ENCODE results near the gene LRRC2.
"Not testable (repeated sequence)": the region's sequence is repeated elsewhere in the genome, so short reads cannot be mapped to it uniquely, and the experiment has no call there.

The LRRC2 gene

DNA sequence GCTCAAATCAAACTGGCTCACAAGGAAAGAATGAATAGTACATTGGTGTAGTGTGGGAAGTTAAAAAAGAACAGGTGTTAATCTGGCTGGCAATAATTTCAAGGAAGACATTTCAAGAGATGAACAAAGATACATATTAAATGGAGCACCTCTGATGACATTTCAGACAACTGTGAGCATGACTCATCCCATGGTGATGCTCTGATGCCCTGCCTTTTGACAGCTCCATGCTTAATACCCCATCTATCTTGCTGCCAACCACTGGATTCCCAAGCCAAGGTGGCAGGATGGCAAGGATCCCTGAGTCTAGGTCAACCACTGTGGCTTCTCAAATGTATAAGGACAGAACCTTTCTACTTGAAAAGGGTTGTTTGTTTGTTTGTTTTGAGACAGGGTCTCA is 29.3 kb downstream of the LRRC2 start:
- in situ Hi-C loops (cut with MboI; ENCODE audit: low sequenced_read_pairs), result no loop called here

DNA sequence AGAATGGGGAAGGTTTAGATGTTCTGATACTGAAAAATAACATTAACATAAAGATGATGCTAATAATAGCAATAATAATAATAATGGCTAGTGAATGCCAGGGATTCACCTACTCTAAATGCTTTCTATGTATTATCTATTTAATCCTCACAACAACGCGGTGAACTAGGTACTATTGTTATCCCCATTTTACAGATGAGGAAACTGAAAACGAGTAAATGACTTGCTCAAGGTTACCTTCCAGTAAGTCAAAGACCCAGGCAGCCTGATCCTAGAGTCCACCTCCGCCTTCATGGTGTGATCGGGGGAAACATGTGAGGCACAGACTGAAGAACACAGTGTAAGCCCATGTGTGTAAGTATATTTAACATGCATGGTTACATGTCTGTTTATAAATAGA is 30.4 kb downstream of the LRRC2 start:
- in situ Hi-C loops (cut with MboI; ENCODE audit: low sequenced_read_pairs), result no loop called here

DNA sequence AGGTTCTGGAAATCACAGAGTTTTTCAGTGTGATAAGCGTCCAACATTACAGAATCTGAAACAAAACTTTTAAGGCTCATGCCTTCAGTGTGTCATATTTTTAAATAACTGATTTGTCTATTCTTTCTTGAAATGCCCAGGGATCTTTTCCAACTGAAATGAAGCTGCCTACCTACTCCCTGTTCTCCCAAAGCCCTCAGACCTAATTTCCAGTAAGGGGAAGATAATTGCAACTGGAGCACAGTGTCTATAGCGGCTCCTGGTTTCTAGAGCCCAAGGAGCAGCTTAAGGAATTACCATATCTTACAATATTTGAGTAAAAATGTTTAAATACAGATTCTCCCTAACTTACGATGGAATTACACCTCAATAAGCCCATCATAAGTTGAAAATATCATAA is 33.0 kb downstream of the LRRC2 start:
- in situ Hi-C loops (cut with MboI; ENCODE audit: low sequenced_read_pairs), result no loop called here

DNA sequence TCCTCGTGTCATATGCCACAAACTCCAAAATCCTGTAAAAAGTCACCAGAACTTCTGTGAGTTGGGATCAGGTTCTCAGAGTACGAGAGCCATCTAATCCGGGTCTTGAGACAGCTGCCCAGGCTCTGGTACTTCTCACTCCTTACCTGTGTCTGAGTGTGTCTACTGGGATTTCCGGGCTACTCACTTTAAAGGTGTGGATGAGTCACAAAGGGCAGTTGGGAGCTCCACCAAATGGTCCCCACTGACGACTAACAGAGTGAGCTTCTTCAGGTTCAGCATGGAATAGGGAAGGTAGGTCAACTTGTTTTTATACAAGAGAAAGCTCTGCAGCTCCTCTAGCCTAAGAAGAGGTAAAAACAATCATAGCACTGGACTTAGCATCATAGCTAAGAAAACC is 38.9 kb downstream of the LRRC2 start:
- in situ Hi-C loops (cut with MboI; ENCODE audit: low sequenced_read_pairs), result no loop called here

DNA sequence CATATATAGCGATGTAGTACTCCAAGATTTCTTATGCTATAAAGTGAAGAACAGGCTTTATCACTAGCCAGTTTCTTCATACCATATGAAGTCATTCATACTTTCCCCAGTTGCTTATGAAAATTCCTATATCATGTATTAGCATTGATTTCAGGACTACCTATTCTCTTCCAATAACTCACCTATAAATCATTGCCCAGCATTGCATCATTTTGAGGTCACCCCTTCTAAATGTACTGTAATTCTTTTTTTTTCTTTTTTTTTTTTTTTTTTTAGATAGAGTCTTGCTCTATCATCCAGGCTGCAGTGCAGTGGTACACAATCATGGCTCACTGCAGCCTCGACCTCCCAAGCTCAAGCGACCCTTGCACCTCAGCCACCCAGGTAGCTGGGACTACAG is 41.3 kb downstream of the LRRC2 start:
- in situ Hi-C loops (cut with MboI; ENCODE audit: low sequenced_read_pairs), result no loop called here

DNA sequence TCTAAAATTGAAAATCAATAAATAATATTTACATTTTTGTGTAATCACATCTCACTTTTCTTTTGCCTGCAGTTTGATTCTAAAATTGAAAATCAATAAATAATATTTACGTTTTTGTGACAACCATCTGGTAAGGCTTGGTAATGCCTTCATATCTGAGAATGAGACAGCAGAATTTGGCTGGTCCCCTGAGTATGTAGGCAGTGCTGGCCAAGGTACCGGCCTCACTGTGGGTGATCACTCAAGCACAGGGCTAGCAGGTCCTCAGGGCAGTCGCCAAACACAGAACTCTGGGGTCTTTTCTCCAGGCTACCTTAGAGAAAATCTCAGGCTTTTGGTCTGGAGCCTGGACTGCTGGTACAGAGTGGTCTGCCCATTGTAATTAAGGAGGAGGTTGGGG is 42.1 kb downstream of the LRRC2 start:
- in situ Hi-C loops (cut with MboI; ENCODE audit: low sequenced_read_pairs), result no loop called here

DNA sequence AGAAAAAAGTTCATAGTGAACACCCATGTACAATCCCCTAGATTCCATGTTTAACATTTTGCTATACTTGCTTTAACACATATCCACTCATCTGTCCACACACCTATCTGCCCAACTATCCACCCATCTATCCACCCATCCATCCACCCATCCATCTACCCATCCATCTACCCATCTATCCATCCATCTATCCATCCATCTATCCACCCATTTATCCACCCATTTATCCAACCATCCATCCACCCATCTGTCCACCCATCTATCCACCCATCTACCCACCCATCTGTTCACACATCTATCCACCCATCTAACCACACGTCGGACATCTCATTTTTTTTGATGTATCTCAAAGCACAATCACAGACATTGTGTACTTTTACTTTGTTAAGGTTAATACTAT is 42.5 kb downstream of the LRRC2 start:
- in situ Hi-C loops (cut with MboI; ENCODE audit: low sequenced_read_pairs), result no loop called here

DNA sequence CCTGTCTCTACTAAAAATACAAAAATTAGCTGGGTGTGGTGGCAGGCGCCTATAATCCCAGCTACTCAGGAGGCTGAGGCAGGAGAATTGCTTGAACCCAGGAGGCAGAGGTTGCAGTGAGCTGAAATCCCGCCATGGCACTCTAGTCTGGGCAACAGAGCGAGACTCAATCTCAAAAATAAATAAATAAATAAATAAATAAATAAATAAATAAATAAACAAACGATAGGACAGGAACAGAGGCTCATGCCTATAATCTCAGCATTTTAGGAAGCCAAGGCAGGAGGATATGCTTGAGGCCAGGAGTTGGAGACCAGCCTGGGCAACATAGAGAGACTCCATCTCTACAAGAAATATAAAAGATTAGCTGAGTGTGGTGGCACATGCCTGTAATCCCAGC is 43.9 kb downstream of the LRRC2 start:
- in situ Hi-C loops (cut with MboI; ENCODE audit: low sequenced_read_pairs), result not testable (repeated sequence)

DNA sequence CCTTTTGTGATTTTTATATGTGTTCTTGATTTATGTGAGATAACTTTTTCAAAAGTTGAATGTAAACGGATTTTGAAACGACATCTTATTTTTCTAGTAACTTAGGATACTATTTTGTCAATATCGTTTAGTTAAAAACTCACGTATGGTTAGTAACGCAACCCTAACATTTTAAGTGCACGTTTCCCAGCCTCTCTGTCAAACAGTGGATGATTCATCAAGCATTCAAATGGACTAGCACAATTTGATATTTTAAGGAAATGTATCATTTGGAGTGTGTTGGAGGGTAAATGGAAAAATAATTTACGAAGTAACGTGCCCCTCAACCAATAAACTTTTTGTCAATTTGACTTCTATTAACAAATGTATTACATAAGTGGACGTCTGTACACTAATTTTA is 45.0 kb downstream of the LRRC2 start:
- in situ Hi-C loops (cut with MboI; ENCODE audit: low sequenced_read_pairs), result no loop called here

DNA sequence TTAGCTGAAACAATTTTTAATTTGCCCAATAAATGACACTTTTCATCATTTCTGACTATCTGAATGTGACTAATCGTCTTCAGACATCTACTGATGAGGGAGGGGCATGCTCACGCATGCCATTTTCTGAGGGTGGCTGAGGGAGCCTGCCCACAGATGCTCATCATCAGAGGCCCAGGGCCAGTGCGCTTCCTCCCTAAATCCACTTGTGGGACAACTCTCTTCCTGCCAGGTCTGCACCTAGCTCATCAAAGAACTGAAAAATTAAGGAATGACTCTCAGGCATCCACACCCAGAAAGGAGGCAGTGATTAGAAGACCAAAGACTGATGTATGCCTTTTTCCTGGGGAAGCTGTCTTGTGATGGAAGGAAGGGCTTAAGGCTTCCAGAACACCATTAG is 45.6 kb downstream of the LRRC2 start:
- in situ Hi-C loops (cut with MboI; ENCODE audit: low sequenced_read_pairs), result no loop called here

DNA sequence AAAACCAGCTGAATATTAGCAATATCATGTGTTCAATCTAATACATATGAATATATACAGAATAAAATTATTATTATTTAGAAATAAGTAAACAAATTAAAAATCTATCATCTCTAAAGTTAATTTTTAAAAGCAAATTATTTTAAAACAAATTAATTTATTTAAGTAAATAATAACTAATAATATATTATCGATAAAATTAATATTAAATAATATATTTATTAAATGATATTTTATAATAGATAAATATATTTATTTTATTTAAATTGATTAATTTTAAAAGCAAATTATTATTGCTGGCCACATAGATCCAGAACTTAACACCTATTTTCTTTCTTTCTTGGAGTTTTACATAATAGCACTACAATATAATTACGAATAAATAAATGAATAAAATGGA is 46.1 kb downstream of the LRRC2 start:
- in situ Hi-C loops (cut with MboI; ENCODE audit: low sequenced_read_pairs), result no loop called here

DNA sequence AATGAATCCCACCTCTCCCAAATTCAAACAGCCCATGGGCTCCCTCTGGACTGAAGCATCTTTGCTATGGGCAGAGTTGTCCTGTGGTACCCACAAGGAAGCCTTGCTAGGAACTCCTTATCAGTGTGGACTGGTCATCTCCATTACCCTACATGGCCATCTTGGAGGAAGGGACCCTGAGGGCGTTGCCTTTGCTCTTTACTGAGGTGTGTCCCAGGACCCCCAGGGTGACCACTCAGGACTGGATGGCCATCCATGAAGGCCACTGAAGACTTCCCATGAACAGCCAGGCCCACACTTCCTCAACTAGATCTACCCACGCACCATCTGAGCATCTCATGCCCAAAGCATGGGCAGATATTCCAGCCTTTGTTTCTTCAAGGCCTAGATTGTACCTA is 48.3 kb downstream of the LRRC2 start:
- in situ Hi-C loops (cut with MboI; ENCODE audit: low sequenced_read_pairs), result no loop called here

DNA sequence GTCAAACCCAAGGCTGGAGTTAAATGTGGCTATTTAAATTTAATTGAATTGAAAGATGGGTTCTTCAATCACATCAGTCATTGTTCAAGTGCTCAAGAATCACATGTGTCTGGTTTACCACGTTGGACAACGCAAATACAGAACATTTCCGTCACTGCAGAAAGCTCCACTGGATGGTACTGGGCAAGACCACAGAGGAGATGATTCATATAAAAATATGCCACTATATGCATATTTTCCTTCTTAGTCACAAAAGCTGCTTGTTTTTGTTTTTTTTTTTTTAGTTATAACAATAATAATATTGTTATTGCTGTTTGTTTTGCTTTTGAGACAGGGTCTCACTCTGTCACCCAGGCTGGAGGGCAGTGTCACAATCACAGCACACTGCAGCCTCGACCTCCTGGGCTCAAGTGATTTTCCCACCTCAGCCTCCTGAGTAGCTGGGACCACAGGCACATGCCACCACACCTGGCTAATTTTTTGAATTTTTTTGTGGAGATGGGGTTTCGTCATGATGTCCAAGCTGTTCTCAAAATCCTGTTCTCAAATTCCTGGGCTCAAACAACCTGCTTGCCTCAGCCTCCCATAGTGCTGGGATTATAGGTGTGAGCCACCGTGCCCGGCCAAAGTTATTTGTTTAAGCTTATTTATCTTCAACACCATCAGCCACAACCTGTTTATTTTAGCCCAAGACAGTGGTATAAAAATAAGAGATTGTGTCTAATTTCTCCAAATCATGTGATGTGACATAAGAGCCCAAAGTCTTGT is 48.9 kb downstream of the LRRC2 start:
- in situ Hi-C loops (cut with MboI; ENCODE audit: low sequenced_read_pairs), result no loop called here

DNA sequence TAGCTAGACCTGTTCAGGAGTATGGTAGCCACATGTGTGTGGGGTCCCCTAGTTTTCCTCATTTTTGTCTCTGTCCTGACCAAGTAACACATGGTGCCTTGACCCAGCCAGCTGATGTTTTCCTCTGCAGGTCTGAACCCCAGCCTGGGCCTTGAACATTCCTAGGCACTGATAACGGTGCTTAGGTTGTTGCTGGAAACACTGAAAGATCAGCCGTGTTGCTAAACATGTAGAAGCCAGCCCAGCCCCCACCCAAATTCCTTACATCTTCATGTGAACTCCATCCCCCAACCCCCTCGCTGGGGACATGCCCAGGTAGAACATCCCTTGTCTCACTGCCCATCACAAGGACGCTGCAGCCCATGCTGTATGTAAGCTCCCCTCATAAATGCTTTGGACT is 49.6 kb downstream of the LRRC2 start:
- in situ Hi-C loops (cut with MboI; ENCODE audit: low sequenced_read_pairs), result no loop called here

DNA sequence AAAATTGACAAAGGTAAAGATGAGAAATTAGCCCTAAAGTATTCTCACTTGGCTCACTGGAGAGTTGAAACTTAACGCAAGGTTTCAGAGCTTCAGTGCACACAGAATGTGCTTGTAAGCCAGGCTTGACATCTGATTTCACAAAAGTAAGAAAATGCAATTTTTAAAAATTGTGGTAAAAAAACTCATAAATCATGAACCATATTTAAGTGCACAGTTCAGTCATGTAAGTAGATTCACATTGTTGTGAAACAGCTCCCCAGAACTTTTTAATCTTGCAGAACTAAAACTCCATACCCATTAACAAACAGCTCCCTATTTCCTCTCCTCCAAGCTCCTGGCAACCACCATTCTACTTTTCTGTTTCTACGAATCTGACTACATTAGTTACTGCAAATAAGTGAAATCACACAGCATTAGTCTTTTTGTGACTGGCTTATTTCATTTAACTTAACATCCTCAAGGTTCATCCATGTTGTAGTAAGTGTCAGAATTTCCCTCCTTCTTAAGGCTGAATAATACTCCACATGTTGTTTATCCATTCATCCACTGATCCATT is 53.8 kb downstream of the LRRC2 start:
- in situ Hi-C loops (cut with MboI; ENCODE audit: low sequenced_read_pairs), result no loop called here

DNA sequence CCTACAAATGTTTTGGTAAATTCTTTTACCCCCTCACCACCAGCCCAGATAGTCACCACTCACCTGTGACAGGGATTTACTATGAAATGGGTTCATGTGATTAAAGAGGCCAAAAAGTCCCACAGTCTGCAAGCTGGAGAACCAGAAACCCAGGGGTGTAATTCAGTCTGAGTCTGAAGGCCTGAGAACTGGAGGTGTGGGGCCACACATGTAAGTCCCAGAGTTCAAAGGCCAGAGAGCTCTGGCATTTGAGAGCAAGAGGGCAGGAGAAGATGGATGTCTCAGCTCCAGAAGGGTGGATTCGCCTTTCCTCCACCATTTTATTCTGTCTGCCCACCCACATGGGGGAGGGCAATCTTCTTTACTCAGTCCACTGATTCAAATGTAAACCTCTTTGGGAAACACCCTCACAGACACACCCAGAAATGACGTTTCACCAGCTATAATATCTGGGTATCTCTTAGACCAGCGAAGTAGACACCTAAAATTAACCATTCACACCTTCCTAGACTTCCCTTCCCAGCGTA is 56.4 kb downstream of the LRRC2 start:
- in situ Hi-C loops (cut with MboI; ENCODE audit: low sequenced_read_pairs), result no loop called here

DNA sequence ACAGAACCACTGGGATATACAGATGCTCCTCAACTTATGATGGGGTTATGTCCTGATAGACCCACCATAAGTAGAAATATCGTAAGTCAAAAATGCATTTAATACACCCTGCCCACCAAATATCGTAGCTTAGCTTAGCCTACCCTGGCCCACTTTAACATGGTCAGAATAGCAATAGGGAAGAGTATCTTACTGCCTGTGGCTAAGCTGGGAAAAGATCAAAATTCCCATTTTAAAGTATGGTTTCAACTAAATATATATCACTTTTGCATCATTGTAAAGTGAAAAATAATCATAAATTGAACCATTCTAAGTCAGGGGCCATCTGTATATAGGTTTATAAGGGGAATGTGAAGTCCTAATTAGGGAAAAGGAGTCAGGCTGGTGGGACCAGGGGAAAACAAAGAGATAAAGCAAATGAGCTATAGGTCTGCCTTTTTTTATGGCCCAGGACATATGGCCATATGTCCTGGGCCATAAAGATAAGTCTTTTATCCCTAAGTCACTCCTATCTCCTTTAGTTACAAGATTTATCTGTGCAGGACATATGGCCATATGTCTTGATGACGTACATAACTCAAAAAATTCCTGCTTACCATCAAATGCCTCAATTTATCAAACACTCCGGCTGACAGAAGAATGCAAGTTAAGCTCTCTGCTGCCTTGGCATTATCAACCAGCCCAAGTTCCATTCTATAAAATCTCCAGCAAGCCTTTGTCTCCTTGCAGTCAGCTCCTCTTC is 57.1 kb downstream of the LRRC2 start:
- in situ Hi-C loops (cut with MboI; ENCODE audit: low sequenced_read_pairs), result no loop called here

DNA sequence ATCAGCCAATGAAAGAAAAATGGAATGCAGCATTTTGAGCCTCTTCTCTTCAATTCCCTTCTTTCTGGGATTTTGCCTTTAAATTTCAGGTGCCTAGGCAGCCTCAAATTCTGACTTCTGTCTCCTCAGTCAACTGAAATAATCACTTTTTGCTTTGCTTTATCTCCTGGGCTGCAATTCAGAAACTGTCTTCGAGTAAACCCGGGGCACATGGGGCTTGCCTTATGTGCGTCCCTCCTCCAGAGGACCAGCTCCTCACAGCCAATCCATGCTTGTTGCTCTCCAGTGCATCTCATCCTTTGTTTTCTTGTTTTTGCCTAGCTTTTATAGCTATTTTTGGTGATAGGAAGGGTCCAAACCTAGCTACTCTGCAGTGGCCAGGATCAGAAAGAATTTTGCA is 59.6 kb downstream of the LRRC2 start:
- in situ Hi-C loops (cut with MboI; ENCODE audit: low sequenced_read_pairs), result no loop called here

DNA sequence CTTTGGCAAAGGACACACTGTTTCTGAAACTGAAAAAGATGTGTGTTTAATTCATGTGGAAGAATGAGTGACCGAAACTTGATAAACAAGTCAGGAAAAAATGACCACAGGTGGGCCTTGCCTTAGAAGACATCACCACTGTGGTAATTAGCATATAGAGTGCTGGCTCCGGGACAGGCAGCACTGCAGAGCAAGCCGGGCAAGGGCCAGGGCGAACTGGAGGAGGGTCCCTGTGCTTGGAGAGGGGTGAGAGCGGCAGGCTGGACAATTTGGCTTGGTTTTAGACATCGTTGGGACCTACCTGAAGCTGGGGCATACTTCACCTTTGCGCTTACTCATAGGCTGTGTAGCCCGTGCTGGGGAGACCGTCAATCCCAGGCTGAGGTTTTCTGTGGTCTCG is 60.1 kb downstream of the LRRC2 start:
- in situ Hi-C loops (cut with MboI; ENCODE audit: low sequenced_read_pairs), result no loop called here

DNA sequence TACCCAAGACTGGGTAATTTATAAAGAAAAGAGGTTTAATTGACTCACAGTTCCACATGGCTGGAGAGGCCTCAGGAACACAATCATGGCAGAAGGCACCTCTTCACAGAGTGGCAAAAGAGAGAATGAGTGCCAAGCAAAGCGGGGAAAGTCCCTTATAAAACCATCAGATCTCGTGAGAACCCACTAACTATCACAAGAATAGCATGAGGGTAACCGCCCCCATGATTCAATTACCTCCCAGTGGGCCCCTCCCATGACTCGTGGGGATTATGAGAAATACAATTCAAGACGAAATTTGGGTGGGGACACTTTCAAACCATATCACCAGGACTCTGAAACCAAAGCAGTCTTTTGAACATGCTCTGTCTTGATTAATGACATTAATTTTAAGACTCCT is 61.3 kb downstream of the LRRC2 start:
- in situ Hi-C loops (cut with MboI; ENCODE audit: low sequenced_read_pairs), result no loop called here

DNA sequence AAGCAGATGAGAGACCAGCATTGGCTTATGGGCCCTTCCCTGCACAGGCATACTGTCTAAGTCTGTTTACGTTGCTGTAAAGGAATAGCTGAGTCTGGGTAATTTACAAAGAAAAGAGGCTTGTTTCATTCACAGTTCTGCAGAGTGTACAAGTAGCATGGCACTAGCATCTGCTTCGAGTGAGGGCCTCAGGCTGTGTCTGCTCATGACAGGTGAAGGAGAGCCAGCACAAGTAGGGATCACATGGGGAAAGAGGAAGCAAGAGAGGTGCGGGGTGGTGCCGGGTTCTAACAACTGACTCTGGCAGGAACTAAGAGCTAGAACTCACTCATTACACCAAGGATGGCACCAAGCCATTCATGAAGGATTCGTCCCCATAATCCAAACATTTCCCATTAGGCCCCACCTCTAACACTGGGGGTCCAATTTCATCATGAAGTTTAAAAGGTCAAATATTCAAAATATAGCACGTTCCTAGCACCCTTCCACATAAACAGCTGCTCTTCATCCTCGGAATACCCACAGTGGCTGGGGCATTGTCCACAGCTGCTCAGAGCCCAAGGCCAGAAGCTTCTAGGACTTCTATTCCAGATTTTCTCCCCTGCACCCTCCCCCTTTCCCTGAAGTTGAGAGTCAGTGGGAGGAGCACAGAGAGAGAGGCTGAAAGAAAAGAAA is 62.8 kb downstream of the LRRC2 start:
- in situ Hi-C loops (cut with MboI; ENCODE audit: low sequenced_read_pairs), result no loop called here

DNA sequence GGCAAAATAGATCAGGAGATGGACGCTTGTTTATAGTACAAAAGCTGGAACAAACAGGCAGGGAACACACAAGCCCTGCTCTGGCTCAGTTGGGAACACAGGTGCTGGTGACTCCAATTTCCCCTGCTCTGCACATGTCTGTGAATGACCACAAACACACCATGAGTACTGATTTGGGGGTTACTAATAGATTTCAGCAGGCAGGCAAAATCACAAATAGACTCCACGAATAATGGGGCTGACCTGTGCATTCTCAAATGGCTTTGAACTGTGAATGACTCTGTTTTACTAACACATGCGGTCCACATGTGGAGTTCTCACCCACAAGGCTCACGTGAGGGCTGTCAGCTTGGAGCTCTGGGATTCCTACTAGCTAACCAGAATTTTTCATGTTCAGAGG is 64.4 kb downstream of the LRRC2 start:
- in situ Hi-C loops (cut with MboI; ENCODE audit: low sequenced_read_pairs), result no loop called here

All from hTERT RPE-1 (cell line).